Activated gamma-delta T cell treated with anti-CD3 and anti-CD28 coated beads, Interleukin-2, amount 50 U/mL, for 16 hours (primary cell): Measurements from ENCODE around the gene RABEP2.
"Not testable (repeated sequence)": the region's sequence is repeated elsewhere in the genome, so short reads cannot be mapped to it uniquely, and the experiment has no call there.

Source experiments
- DNase-seq: peaks from one replicate; pipeline ENCODE4 v3.0.0-alpha.2; 2020; ENCODE audit warnings: low read depth

The RABEP2 gene

GRCh38 chr16:28879261-28879840, 45.7 kb downstream of the RABEP2 start:
- DNase-seq: no peak

DNA sequence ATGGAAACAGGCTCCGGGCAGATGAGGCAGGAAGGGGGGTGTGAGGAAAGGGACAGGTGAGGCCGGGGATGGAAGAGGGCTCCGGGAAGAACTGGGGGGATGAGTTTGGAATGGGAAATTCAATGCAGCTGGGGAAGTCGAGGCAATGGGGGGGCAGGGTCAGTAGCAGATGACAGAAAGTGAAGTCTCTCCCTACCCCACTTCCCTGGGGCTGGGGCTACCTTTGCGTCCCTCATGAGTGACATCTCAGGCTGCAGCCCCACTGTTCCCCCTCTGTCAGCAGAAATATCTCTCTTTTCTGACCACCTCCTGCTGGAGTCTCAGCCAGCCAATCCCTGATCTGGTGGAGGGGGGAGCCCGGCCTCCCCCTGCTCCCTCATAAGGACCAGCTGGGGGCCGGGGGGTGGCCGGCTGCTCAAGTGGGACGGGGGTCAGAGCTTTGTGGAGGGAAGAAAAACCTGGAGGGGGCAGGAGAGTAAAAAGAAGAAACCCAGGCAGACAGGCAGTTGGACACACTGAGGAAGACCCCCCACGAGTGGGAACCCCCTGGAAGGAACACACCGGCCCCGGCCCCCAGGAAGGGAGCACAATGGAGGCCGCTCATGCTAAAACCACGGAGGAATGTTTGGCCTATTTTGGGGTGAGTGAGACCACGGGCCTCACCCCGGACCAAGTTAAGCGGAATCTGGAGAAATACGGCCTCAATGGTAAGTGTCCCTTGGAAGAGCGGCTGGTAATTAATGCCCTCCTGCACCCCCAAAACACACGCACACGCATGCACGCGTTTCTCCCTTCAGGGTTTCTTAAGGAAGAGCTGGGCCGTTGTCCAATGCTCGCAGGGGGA, 46.7 kb downstream of the RABEP2 start, which contains the start of gene ATP2A1:
Gene ATP2A1 (plus strand): TSS at position 406 of the 844 bp plus-strand sequence. CDS start 184 bp downstream, at position 590.
- no peak for DNase-seq

DNA sequence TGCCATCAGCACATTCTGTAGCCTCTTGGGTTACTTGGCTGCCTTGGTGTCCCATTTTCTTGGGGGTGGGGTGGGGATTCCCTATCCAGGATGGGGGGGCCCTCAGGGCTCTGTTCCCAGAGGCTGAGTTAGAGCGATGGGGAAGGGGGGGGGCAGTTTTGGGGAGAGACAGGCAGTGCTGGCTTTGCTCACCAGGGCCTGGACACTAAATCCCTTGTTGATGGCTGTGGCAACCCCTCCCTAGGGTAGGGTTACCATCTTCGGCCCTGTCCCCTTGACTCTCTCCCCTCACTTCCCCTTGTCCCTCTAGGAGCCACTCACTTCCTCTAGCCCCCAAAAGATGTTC, 47.4 kb downstream of the RABEP2 start:
- DNase-seq: no peak

DNA sequence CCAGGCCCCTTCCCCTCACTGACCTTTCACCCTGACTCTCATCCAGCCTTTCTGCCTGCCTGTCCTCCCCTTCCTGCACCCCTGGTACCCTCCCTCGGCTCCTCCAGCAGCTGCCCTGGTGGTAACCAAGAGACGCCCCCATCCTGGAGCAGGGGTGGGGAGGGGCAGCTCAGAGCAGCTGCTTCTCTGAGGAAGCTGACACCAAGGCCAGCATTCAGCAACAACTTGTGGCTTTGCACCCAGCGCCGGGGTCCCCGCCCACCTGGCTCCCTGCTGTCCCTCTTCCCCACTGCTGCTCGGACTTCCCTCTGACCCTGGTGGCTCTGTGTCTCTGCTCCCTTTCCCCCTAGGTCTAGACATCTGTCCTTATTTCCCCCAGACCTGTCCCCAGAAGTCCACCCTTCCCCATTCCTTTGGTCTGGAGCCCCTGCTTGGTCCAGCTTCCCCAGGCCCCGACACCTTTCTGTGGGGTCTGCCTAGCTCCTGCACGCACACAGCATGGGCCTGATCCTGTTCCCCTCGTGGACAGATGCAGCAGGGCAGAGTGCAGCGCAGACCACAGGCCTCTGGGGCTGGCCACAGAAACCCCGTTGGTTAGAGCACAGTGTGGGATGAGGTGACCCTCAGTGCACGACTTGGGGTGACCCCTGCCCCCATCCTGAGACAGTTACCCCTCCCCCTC, 47.9 kb downstream of the RABEP2 start:
- no peak for DNase-seq

GRCh38 chr16:28876019-28876659, 48.9 kb downstream of the RABEP2 start:
- DNase-seq: no peak

GRCh38 chr16:28875134-28876018, 49.7 kb downstream of the RABEP2 start:
- no peak for DNase-seq

DNA sequence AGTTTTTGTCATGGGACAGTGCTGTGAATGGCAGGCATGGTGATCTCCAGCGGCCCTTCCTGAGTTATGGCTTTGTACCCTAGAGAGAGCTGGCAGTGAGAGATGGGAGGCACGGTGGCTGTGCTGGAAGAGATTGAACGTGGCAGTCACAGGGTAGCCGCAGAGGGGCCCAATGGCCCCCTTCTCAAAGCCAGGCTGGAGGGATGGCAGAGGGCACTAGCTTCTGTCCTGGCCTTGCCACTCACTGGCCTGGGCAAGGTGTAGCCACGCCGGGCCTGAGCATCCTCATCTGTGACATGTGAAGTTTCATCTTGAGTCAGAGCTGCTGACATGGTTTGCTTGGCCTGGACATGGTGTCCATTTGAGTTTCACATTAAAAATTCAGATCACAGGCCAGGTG, 50.6 kb downstream of the RABEP2 start:
- no peak for DNase-seq

DNA sequence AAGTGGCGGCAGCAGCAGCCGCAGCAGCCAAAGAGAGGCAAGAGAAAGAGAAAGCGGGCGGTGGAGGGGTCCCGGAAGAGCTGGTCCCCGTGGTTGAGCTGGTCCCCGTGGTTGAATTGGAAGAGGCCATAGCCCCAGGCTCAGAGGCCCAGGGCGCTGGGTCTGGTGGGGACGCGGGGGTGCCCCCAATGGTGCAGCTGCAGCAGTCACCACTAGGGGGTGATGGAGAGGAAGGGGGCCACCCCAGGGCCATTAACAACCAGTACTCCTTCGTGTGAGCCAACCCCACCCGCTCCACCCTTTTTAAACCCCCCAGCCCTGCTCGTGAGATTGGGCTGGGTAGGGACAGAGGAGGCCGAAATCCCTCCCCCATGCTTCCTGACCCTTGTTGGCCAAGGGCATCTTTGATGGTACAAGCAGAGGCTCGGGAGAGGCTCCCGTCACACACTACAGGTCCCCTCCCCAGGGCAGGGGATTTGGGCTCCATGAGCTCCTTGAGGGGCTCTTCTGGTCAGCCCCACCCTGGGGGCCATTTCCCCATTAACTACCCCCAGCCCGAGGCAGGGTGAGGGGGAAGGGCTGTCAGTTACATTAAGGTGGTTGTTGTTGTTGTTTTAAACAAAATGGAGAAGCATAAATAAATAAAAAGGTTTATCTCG, 51.4 kb downstream of the RABEP2 start:
- DNase-seq: peak; percentile 39

- no peak for DNase-seq
Observed at GRCh38 chr16:28872952-28873351, 52.1 kb downstream of the RABEP2 start.

GRCh38 chr16:28869201-28869600, 55.8 kb downstream of the RABEP2 start:
- no peak for DNase-seq

GRCh38 chr16:28867646-28868045, 57.4 kb downstream of the RABEP2 start:
- not testable (repeated sequence) for DNase-seq

GRCh38 chr16:28867241-28867640, 57.8 kb downstream of the RABEP2 start:
- DNase-seq: no peak

- no peak for DNase-seq
Observed at GRCh38 chr16:28866454-28866804, 58.6 kb downstream of the RABEP2 start.

DNA sequence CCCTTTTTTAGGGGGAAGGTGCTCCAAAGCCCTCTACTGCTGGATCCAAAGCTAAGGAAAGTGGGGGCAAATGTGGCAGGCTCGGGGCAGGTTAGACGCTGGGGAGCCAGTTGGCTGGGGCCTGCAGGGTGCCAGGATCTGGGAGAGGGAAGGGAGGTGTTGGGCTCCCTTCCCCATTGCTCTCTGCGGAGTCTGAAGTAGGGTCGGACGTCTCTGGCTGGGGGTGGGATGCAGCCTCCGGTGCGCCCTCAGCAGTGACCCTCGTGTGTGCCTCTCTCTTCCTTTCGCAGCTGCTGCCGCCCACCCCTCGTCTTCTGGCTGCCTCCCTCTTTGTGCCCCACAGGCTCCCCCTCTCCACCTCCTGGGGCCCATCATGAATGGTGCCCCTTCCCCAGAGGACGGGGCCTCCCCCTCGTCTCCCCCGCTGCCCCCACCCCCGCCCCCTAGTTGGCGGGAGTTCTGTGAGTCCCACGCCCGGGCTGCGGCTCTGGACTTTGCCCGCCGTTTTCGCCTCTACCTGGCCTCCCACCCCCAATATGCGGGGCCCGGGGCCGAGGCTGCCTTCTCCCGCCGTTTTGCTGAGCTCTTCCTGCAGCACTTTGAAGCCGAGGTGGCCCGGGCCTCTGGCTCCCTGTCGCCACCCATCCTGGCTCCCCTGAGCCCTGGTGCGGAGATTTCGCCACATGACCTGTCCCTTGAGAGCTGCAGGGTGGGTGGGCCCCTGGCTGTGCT, 59.1 kb downstream of the RABEP2 start:
- no peak for DNase-seq

- DNase-seq: no peak
Observed at GRCh38 chr16:28865001-28865688, 59.9 kb downstream of the RABEP2 start.

DNA sequence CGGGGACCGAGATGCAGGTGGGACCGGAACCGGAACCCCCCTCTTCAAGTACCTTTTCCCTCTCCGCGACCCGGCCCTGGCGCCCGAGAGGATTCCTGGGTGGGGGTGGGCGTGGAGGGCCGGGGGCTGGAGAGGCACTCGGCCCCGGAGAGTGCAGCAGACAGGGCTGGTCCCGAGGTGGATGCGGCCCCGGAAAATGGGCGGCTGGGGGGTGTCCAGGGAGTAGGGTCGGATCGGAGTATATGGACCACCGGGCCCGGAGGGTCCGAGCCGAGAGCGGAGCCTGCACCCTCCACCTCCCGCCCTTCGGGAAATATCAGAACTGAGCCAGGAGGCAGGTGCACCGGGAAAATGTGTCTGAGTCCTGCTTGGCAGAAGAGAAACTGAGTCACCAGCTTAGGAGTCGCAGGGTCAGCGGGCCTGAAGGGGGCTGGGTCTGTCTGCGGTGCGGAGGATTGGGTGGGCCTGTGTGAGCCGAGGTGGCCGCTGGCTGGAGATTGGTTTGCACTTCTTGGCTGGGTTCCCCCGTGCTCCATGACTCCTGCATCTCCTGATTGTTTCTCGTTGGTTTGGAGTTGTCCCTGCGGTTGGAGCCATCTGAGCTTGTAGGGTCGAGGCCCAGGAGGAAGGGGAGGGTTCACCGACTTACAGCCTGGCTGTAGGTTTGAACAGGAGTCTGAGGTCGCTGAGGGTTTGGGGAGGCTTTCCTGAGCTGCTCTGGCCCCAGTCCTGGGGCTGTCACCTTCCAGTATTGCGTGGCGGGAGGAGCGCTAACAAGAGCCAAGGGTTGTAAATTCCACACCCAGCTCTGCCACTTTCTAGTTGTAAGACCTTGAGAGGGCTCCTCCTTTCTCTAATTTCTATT, 60.9 kb downstream of the RABEP2 start:
- no peak for DNase-seq

GRCh38 chr16:28859326-28859725, 65.7 kb downstream of the RABEP2 start:
- DNase-seq: no peak

DNA sequence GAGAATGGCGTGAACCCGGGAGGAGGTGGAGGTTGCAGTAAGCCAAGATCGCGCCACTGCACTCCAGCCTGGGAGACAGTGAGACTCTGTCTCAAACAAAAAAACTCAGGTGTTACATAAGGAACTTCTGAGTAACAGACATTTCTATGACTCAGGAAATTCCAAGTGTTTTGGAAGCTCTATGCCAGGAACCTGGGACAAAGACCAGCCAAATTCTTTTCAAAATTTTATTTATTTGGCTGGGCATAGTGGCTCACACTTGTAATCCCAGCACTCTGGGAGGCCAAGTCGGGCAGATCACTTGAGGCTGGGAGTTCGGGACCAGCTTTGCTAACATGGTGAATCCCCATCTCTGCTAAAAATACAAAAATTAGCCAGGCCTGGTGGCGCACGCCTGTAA, 66.6 kb downstream of the RABEP2 start:
- DNase-seq: no peak
